Measurements from ENCODE around the gene TBC1D22A.

Gene TBC1D22A

GRCh38 chr22:46897246-46897623 lies 134.8 kb downstream of the TBC1D22A start:
- no peak for TF ChIP-seq CTCF (IDR thresholded peaks at IDR 0.05)

- TF ChIP-seq CTCF (IDR thresholded peaks at IDR 0.05): no peak
Measured at GRCh38 chr22:46900549-46900948, 138.1 kb downstream of the TBC1D22A start.

- TF ChIP-seq CTCF (IDR thresholded peaks at IDR 0.05): no peak
Measured at GRCh38 chr22:46902436-46902835, 140.0 kb downstream of the TBC1D22A start.

- TF ChIP-seq CTCF (IDR thresholded peaks at IDR 0.05): no peak
Measured at GRCh38 chr22:46902998-46903916, 140.8 kb downstream of the TBC1D22A start.

GRCh38 chr22:46905415-46905814 lies 143.0 kb downstream of the TBC1D22A start:
- TF ChIP-seq CTCF (IDR thresholded peaks at IDR 0.05): no peak

- TF ChIP-seq CTCF (IDR thresholded peaks at IDR 0.05): no peak
Measured at GRCh38 chr22:46905834-46906233, 143.4 kb downstream of the TBC1D22A start.

- TF ChIP-seq CTCF (IDR thresholded peaks at IDR 0.05): no peak
Measured at GRCh38 chr22:46906326-46907045, 144.0 kb downstream of the TBC1D22A start.
